A673 (cell line): ENCODE data around the gene AMH. TPM values are rescaled to one million over a fixed set of nuclear protein-coding genes. Genes with fewer than 3 reads are reported as not detected.

ENCODE experiments used
- BruUV-seq: library from RNA; stranded (reverse); fragments of 400-500 nt; replicated peaks from 2 replicates; lab custom pipeline; 2021; lab: Mats Ljungman, UMichigan
- CTCF ChIA-PET: fragments of 300-600 bp; sonication (Branson Sonifier 250); formaldehyde crosslinking; loops from one replicate; lab custom pipeline; 2022; ENCODE audit warnings: antibody characterized with exemption; lab: Charles Lee
- POLR2A ChIA-PET: fragments of 300-600 bp; sonication (Branson Sonifier 250); formaldehyde crosslinking; loops from one replicate; lab custom pipeline; 2022; ENCODE audit warnings: antibody characterized with exemption; ENCODE audit not compliant: low non-redundant PET; lab: Charles Lee
- DNase-seq: peaks from one replicate; pipeline ENCODE4 v3.0.0-alpha.2; 2015; ENCODE audit warnings: low spot score
- H3K27ac ChIP-seq: fragments of 200-600 bp; sonication (generic); 2 replicates; pipeline ENCODE4 v1.5.1; 2016; ENCODE audit warnings: mixed run types, low read depth, mild to moderate bottlenecking, mixed read lengths, antibody characterized with exemption, low read length; ENCODE audit not compliant: poor library complexity, severe bottlenecking
- H3K27me3 ChIP-seq: fragments of 200-600 bp; sonication (generic); replicated peaks from 2 replicates; pipeline ENCODE4 v1.6.1; 2017; ENCODE audit warnings: mixed run types, low read depth, mild to moderate bottlenecking, mixed read lengths, antibody characterized with exemption, low read length; ENCODE audit not compliant: insufficient read depth, poor library complexity
- H3K36me3 ChIP-seq: fragments of 200-600 bp; sonication (generic); 2 replicates; pipeline ENCODE4 v1.6.1; 2016; ENCODE audit warnings: mixed run types, mild to moderate bottlenecking, mixed read lengths, antibody characterized with exemption, low read length; ENCODE audit not compliant: insufficient read depth, poor library complexity, severe bottlenecking
- H3K4me1 ChIP-seq: fragments of 200-600 bp; sonication (generic); 2 replicates; pipeline ENCODE4 v1.6.1; 2017; ENCODE audit warnings: mixed run types, mild to moderate bottlenecking, mixed read lengths, antibody characterized with exemption, low read length; ENCODE audit not compliant: insufficient read depth, poor library complexity, severe bottlenecking
- H3K4me3 ChIP-seq: fragments of 200-600 bp; sonication (generic); 2 replicates; pipeline ENCODE4 v1.5.1; 2016; ENCODE audit warnings: low read depth, mixed run types, mild to moderate bottlenecking, mixed read lengths, low read length; ENCODE audit not compliant: poor library complexity, severe bottlenecking
- H3K9me3 ChIP-seq: fragments of 200-600 bp; sonication (generic); 2 replicates; pipeline ENCODE4 v1.6.1; 2016; ENCODE audit warnings: mixed run types, low read depth, mild to moderate bottlenecking, mixed read lengths, antibody characterized with exemption, low read length; ENCODE audit not compliant: poor library complexity, severe bottlenecking
- EZH2 ChIP-seq: fragments of 200-600 bp; sonication (generic); IDR thresholded peaks from 2 replicates; pipeline ENCODE4 v1.6.1; 2017; ENCODE audit warnings: borderline replicate concordance, low read depth, mild to moderate bottlenecking, mixed read lengths, antibody characterized with exemption, low read length; ENCODE audit not compliant: poor library complexity, severe bottlenecking
- intact Hi-C: fragments of 100-400 bp; cut with micrococcal nuclease; formaldehyde crosslinking; loops from one replicate; pipeline ENCODE4 v1.10.0; 2022; ENCODE audit not compliant: unreplicated experiment
- total RNA-seq: library from RNA; stranded (reverse); gene quantifications from 2 replicates; pipeline ENCODE4 v1.2.3, GENCODE V29; 2021
- TF ChIP-seq, protein P1 (sequence below): fragments of 300-800, 200-600 bp; sonication (generic); conservative IDR thresholded peaks from 2 replicates; pipeline ENCODE4 v1.5.1; 2017; ENCODE audit warnings: low read depth, mild to moderate bottlenecking, antibody characterized with exemption, low read length, moderate library complexity, mixed read lengths

AMH gene
- total RNA-seq, 1 experiment from 2014 or later, result 16.3 TPM

- ChIA-PET POLR2A (no interaction called here), CTCF (no interaction called here)
- H3K27me3 ChIP-seq, result no peaks in the 10 kb centered on the region
- H3K4me3 ChIP-seq, result peak overlapping the region; percentile 100
- no TSS peak for BruUV-seq
- peak overlapping the region; percentile 99 for H3K27ac ChIP-seq
- TF ChIP-seq, protein P1, sequence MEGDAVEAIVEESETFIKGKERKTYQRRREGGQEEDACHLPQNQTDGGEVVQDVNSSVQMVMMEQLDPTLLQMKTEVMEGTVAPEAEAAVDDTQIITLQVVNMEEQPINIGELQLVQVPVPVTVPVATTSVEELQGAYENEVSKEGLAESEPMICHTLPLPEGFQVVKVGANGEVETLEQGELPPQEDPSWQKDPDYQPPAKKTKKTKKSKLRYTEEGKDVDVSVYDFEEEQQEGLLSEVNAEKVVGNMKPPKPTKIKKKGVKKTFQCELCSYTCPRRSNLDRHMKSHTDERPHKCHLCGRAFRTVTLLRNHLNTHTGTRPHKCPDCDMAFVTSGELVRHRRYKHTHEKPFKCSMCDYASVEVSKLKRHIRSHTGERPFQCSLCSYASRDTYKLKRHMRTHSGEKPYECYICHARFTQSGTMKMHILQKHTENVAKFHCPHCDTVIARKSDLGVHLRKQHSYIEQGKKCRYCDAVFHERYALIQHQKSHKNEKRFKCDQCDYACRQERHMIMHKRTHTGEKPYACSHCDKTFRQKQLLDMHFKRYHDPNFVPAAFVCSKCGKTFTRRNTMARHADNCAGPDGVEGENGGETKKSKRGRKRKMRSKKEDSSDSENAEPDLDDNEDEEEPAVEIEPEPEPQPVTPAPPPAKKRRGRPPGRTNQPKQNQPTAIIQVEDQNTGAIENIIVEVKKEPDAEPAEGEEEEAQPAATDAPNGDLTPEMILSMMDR, result no peak
- intact Hi-C loops, result loop anchor here (2.0 to 5.0 kb wide), 2 partner anchors 35 to 114 kb away; partner anchors contain the start of genes PLEKHJ1 and SF3A2
- DNase-seq, result peak; percentile 58
- no peaks in the 10 kb centered on the region for H3K9me3 ChIP-seq
- H3K36me3 ChIP-seq, result peaks cover 49% of the 10 kb centered on the region
- peaks cover 28% of the 10 kb centered on the region for H3K4me1 ChIP-seq
Measured at GRCh38 chr19:2271234-2272103, 22.3 kb downstream of the AMH start.

GRCh38 chr19:2273356-2274184 is 24.4 kb downstream of the AMH start:
- peaks cover 49% of the 10 kb centered on the region for H3K36me3 ChIP-seq
- peak overlapping the region; percentile 47 for H3K27ac ChIP-seq
- H3K9me3 ChIP-seq, result no peaks in the 10 kb centered on the region
- H3K27me3 ChIP-seq, result no peaks in the 10 kb centered on the region
- peak overlapping the region; percentile 100 for H3K4me3 ChIP-seq
- CTCF ChIA-PET, result no interaction called here
- H3K4me1 ChIP-seq, result peaks cover 21% of the 10 kb centered on the region
- peak; percentile 93 for DNase-seq
- TF ChIP-seq, protein P1, result peak; percentile 98
- no peak for TF ChIP-seq EZH2
- POLR2A ChIA-PET, result no interaction called here
- intact Hi-C loops, result loop anchor here (2.0 to 5.0 kb wide), 2 partner anchors 37 to 116 kb away; partner anchors contain the start of genes PLEKHJ1 and SF3A2
- BruUV-seq, result no TSS peak

- no peaks in the 10 kb centered on the region for H3K9me3 ChIP-seq
- DNase-seq, result no peak
- ChIA-PET POLR2A (no interaction called here), CTCF (interaction anchor here (1.2 kb wide), 1 partner anchor 117 kb away, joined by 5 read pairs; no protein-coding TSS in a partner anchor)
- peak overlapping the region; percentile 100 for H3K4me3 ChIP-seq
- no peaks in the 10 kb centered on the region for H3K27me3 ChIP-seq
- intact Hi-C loops, result loop anchor here (5.0 kb wide), 1 partner anchor 117 kb away; no protein-coding TSS in a partner anchor
- BruUV-seq, result no TSS peak
- H3K27ac ChIP-seq, result peak overlapping the region; percentile 47
- H3K36me3 ChIP-seq, result peaks cover 49% of the 10 kb centered on the region
- TF ChIP-seq, protein P1, result no peak
- no peak for TF ChIP-seq EZH2
- peaks cover 21% of the 10 kb centered on the region for H3K4me1 ChIP-seq
Measured at GRCh38 chr19:2274185-2274711, 25.1 kb downstream of the AMH start.
